GM18498 (cell line): Measurements from ENCODE around the gene BCL2.

ENCODE experiments used
- ATAC-seq: cut with Tn5 transposase; IDR thresholded peaks from one replicate; pipeline ENCODE4 v1.9.1; 2021; ENCODE audit warnings: mild to moderate bottlenecking, moderate library complexity; ENCODE audit not compliant: unreplicated experiment

The BCL2 gene

DNA sequence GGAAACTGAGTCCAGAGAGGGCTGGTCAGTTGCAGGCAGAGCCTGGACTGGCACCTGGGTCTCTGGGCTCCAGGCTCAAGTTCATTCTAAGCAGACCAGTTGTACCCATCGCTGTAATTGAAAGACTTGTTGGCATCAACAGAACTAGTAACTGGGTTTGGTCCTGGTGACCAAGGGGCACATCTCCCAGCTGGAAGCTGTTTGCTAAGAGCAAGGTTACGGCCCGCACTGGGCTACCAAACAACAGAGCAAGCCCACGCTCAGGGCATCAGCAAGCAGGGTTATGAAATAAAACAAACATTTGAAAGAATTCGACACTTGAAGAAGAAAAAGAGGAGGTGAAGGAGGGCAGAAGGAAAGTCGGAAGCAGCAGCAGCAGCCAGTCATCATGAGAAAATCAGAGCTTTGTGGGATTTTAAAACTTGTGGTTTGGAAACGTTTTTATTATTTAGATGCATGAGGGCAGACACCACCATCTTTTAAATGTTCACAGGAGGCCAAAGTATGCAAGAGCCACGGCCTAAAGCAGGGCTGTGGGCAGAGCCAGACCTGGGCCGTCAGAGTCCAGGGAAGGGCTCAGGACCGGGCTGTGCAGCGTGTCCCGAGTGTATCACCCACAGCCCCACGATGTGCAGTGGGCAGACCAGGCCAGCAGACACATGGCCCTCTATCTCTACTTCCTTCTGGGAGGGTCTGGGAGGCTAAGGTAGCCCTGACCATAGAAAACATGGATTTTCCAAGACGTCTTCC lies 220.3 kb downstream of the BCL2 start:
- peak; percentile 1 for ATAC-seq

GRCh38 chr18:63098018-63098981 lies 221.3 kb downstream of the BCL2 start:
- peak; percentile 79 for ATAC-seq

- no peak for ATAC-seq
Observed at GRCh38 chr18:63097178-63097577, 222.4 kb downstream of the BCL2 start.

DNA sequence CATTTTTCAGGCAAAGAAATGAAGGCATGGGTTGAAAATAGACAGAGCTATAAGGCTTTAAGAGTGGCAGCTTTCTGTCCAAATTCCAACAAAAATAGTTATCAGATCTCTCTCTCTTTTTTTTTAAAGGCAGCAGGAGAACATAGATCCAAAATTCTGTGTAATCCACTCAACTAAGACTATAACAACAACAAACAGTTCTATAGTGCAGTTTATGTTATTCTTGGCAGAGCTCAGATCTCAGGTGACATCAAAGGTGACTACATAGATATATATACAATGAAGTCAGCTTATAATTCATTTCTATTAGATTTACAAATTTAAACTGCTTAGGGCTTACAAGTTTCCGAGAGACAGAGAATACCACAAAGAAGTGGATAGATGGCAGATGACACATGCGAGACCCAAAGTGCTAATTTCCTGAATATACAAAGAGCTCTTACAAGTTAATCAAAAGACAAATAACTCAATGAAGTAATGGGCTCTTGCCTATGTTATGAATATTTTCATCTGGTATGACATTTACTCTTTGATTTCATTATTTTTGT lies 223.2 kb downstream of the BCL2 start:
- ATAC-seq: no peak

- no peak for ATAC-seq
Observed at GRCh38 chr18:63095768-63096167, 223.8 kb downstream of the BCL2 start.

DNA sequence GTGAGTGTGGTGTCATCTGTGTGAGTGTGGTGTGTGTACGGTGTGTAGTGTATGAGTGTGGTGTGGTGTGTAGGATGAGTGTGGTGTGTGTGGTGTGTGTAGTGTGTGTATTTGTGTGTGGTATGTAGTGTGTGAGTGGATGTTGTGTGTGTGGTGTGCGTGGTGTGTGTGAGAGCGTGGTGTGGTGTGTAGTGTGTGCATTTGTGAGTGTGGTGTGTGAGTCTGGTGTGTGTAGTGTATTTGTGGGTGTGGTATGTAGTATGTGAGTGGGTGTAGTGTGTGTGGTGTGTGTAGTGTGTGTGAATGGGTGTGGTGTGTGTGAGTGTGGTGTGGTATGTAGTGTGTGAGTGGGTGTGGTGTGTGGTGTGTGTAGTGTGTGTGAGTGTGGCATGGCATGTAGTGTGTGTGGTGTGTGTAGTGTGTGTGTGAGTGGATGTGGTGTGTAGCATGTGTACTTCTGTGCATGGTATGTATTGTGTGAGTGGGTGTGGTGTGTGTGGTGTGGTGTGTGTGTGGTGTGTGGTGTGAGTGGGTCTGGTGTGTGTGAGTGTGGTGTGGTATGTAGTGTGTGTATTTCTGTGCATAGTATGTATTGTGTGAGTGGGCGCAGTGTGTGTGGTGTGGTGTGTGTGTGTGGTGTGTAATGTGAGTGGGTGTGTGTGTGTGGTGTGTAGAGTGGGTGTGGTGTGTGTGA lies 227.8 kb downstream of the BCL2 start:
- ATAC-seq: no peak

- ATAC-seq: no peak
Observed at GRCh38 chr18:63090334-63090733, 229.2 kb downstream of the BCL2 start.

GRCh38 chr18:63089041-63089440 lies 230.5 kb downstream of the BCL2 start:
- no peak for ATAC-seq

DNA sequence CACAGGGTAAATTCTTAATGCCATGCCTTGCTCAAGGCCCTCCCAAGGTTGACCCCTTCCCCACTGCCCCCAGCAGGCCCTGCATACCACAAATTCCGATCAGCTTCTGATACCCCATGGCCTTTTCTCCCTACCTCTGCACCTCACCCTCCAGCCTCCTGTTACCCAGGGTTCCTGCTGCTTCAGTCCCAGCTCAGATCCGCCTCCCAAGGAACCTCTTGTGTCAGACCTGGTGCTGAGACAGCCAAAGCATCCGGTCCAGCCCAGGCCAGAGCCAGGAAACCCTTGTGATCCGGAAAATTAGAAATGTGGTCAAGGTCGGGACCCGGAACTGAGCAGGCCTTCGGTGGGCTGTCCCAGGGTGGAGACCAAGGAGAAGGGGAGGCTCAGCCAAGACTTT lies 231.3 kb downstream of the BCL2 start:
- no peak for ATAC-seq

DNA sequence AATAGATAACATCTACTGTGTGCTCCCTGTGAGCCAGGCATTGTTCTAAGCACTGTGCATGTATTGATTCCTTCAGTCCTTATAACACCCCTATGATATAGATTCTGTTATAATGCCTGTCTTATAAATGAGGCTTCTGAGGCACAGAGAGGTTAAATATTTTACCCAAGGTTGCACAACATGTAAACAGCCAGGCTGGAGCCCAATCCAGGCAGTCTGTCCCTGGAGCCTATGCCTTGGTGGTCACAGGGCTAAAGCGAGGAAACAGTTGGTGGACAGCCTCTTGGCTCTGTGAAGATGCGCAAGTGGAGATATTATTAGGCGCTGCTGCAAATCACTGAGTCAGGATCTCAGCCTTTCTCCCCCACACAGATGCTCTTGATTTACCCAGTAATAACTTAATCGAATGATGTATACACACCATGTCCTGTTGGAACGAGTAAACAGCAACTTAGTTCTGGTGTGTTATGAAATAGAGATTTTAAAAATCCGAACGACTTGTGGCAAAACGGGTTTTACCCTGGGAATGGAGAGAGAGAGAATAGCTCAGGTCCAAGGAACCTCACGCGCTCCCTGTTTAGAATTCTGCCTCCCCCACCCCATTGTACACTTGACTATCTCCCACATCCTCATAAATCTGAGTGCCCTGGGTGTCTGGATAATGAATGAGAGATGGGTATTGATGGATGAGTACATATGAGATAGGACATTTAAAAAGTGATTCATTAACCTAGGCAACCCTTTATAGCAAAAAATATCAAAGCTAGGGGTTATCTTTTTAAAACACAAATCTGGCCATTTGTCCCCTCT lies 231.9 kb downstream of the BCL2 start:
- ATAC-seq: no peak

DNA sequence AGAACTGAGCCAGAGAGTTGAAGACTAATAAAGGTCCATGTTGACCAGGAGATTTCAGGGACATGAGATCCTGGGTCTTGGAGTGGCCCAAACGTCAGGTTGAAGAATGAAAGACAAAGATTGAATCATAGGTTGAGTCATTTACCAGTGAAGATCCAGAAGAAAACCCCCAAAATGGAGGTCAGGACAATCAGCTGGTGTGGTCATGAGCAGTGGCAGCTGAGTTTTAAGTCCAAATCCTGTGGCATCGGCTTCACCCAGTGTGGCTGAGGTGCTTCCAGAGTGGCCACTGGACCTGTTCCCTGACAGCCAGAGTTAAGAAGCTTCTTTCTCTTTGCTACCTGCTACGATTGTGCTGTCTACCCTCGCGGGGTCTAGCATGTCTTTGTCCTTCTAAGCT lies 234.0 kb downstream of the BCL2 start:
- ATAC-seq: no peak

DNA sequence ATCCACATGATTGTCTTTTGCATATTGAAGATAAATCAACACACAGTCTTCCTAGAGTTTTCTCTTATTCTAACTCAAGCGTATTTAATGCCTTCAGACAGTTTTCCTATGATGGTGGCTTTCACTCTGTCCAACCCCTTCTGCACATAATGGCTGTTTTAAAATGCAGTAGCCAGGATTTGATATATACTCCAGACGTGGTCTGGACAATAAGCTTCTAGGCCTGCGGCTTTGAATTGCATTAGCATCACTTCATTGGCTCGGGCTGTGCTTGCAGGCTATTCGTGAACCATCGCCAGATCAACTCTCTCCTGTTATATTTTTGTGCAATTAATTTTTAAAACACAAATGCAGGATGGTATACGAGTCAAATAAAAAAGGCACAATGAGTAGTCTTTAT lies 235.3 kb downstream of the BCL2 start:
- no peak for ATAC-seq

GRCh38 chr18:63083555-63083954 lies 236.0 kb downstream of the BCL2 start:
- ATAC-seq: no peak

DNA sequence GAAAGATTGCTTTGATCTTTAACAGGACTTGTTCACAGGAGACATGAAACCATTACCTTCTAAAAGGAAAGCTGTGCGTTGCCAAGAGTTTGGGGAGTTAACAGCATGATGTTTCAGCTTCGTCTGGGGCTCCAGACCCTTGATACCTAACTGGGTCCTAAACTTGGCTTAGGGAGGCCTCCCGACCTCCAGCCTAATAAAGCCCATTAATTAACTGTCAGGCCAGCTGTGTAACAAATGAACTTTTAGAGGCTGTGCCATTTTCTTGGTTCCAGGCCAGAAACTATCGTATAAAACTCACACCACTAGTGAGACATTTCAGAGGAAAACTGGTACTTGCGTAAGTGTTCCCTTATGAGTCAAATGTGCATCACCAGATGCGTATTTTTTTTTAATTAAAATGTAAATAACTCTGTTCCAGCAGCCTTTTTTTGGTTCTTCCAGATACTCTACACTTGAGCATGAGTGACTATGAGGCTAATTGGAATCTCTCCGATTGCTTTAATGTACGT lies 236.5 kb downstream of the BCL2 start:
- ATAC-seq: no peak

DNA sequence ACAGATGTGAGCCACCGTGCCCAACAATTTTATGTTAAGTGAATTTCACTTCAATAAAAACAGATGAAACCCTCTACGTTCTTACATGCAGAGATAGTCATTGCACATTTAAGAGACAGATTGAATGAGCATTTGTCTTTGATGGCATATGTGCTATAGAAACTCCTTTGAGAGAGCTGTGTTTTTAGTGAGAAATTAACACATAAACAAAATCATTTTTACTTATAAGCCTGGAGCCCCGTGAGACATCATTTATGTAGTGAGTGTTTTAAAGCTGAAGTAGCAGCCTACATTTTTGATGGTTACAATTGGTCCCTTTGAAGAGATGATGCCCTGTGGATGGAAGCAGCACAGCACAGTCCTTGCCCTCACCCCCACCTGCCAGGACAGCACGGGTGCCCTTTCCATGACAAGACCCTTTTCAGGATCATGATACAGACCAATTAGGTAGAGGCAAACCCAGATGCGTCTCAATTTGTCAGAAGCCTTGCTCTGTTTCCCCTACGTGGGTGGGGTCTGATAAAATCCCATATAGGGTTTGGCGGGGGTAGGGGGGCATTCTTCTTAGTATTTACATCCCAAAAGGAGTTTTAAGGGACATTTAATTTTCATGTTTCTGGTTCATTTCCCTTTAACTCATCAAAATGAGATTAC lies 237.1 kb downstream of the BCL2 start:
- no peak for ATAC-seq

DNA sequence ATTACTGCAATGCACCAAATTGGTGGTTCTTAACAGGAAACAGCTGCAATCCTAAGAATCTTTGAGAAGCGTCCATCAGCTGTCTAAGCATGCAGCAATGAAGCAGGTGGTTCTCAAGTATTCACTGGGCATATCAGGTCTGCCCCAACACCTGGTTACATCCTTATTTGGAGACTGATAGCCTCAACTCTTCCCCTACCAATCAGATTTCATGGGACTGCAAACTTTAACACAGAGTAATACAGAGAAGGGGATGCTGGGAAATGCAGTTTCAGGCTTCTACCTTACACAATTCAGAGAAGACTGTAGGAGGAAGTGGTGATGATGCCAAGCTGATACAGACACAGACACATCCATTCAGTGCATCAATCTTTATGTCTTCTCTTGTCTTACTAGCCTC lies 240.5 kb downstream of the BCL2 start:
- peak; percentile 55 for ATAC-seq

DNA sequence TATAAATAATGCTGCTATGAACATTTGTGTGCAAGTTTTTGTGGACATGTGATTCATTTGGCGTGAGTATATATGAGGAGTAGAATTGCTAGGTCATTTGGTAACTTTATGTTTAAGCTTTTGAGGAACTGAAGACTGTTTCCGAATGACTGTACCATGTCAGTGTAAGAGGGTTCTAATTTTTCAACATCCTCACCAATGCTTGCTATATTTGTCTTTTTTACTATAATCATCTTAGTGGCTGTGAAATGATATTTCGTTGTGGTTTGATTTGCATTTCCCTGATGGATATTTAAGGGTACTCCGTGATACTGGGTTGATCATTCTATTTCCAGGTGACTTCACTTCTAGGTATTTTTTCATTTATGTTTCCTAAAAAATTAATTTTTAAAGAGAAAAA lies 241.1 kb downstream of the BCL2 start:
- ATAC-seq: peak; percentile 83

- ATAC-seq: peak; percentile 56
Observed at GRCh38 chr18:63074981-63075404, 244.6 kb downstream of the BCL2 start.

- ATAC-seq: peak; percentile 44
Observed at GRCh38 chr18:63073481-63073880, 246.1 kb downstream of the BCL2 start.
